Posterior cingulate gyrus (tissue), 11 donors: ENCODE measurements around the gene ANKRD40.
"Not testable (repeated sequence)": the region's sequence is repeated elsewhere in the genome, so short reads cannot be mapped to it uniquely, and the experiment has no call there.

Experiments
- DNase-seq, 10 donors: peaks; one replicate each; pipeline versions ENCODE4 v3.0.0 to v3.0.0-alpha.2; 2020 to 2021; ENCODE audit warnings: mixed read lengths in 3 of 10
- intact Hi-C: fragments of 100-400 bp; cut with DNase I; formaldehyde crosslinking; loops from one replicate; pipeline ENCODE4 v1.15.1; 2023

The ANKRD40 gene

DNA sequence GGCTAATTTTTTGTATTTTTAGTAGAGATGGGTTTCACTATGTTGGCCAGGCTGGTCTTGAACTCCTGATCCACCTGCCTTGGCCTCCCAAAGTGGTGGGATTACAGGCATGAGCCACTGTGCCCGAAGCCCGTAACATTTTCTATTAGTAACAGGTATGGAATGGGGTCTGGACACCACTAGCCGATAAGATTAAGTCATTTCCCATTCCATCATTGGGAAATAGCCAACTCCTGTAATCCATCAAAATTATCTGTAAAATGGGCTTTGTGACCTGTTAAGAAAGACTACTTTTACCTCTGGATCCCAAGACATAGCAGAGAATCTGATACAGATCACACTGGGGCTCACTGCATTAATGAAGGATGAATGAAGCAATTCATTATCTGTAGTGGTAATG lies 7.8 kb upstream of the ANKRD40 start:
- DNase-seq, result no peak
- intact Hi-C loops, result no loop called here

DNA sequence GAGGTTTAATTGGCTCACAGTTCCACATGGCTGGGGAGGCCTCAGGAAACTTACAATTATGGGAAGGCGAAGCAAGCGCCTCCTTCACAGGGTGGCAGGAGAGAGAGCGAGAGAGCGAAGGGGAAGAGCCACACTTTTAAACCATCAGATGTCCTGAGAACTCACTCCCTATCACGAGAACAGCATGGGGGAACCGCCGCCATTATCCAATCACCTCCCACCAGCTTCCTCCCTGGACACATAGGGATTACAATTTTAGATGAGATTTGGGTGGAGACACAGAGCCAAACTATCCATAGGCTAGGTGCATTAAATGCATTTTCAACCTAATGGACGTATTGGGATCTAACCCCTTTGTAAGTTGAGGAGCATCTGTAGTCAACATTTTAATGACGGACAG lies 4.9 kb upstream of the ANKRD40 start:
- intact Hi-C loops, result no loop called here
- DNase-seq, result no peak

DNA sequence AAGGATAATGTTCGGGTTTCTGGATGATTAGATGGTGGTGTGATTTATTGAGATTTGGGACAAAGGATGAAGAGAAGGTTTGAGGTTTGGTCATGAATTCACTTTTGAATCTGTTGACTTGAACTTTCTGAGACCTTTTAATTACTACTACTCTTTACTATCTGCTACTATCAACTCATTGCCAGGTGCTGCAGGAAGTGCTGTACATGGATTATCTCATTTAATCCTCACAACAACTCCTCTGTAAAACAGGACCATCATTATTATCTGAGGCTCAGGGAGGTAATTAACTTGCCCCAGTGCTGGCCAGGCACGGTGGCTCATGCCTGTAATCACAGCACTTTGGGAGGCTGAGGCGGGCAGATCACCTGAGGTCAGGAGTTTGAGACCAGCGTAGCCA lies 2.9 kb upstream of the ANKRD40 start:
- intact Hi-C loops, result no loop called here
- DNase-seq, result no peak

DNA sequence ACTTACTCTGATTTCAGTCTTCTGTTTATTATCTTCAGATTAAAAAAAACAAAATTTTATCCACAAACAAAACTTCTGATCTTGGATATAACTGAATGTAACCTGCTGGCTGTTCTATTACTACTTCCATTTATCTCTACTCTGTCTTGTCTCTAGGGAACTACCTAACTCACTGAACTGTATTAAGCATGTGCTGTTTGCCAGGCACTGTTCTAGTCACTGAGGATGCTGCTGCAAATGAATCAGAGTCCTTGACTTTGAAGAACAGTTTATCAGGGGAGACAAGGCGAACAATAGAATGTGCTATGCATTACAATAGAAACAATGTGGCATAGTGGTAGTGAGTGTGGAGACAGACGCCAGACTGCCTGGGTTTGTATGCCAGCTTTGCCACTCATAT lies 2.3 kb upstream of the ANKRD40 start:
- DNase-seq, result no peak
- intact Hi-C loops, result no loop called here

DNA sequence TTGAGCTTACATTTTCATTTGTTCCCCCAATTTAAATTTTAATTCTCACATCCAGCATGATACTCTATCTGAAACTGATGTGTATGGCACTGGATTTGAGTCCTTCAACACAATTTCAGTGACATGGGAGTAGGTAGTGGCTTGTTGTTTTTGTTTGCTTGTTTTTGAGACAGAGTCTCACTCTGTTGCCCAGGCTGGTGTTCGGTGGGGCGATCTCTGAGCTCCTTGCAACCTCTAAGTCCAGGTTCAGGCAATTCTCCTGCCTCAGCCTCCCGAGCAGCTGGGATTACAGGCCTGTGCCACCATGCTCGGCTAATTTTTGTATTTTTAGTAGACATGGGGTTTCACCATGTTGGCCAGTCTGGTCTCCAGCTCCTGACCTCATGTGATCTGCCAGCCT lies 1.3 kb upstream of the ANKRD40 start:
- peak in 1 of 10 donors; percentile 69 for DNase-seq
- intact Hi-C loops, result not testable (repeated sequence)

DNA sequence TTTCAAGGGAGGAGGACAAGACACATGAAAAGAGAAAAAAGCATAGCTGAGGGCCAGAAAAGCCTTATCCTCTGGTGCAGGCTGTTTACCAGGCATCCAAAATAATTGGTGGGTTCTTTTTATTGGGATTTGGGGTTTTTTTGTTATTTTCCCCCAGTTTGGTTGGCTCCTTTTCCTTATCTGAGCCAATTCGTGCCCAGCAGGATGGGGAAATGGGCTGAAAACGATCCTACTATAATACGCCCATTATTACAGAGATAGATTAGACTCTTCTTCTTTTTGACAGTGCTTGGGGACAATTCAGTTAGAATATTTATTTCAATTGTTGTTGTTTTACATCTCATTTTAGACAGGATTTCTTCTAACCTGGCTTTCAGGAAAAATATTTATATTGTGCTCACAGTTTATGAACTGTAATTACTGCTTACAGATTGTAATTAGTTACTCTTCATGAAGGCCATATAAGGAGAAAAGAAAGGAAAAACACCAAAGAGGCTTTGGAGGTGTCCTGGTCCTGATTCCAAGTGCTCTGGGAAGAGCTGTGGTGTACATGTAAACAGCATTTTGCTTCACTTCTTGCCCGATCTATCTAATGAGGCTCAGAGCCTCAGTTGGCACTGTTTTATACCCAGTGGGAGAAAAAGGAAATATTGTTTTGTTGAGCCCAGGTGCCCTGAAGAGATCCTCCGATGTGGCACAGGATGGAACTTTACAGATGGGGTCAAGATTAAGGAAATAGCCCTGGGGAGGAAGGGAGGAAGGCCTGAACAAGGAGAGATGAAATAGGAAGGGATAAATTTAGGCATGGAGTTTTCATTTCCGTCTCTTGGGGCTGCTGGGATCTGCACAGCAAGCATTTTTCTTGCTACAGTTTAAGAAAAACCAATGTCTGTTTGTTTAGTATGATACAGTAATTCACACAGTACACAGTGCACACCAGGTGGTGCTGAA lies 611 bp upstream of the ANKRD40 start:
- DNase-seq, result no peak
- intact Hi-C loops, result no loop called here

DNA sequence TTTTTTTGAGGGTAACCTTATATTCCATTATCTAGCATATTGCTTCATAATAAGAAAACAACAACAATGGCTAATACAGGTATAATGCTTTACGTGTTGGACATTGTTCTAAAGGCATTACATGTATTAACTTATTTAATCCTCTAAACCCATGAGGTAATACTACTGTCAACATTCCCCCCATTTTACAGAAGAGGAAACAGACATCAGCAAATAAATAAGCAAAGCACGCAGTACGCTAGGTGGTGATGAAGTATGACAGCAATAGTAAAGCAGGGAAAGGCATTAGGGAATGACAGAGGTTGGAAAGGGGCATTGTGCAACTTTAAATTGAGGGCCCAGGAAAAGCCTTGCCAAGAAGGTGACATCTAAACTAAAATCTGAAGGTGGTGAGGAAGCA lies 4.6 kb downstream of the ANKRD40 start:
- intact Hi-C loops, result no loop called here
- no peak for DNase-seq

DNA sequence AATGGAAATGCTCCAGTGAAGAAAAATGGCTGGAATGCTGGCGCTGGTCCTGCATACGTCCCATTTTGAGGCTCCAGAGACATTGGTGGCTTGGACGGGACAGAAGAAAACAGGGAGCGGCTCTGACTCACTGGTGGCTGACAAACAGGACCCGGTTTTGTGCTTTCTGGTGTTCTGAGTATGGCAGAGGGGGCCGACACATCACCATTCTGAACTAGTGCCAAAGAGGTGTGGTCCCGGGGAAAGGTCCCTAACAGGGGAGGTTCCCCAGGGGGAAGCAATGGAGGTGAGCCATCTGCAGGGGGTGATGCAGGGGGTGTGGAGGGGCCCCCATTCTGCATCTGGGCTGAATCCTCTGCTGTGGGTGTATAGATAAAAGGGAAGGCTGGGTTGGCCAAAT lies 8.3 kb downstream of the ANKRD40 start:
- peak in 1 of 10 donors; percentile 49 for DNase-seq
- intact Hi-C loops, result loop anchor here (5.0 kb wide), 2 partner anchors 72 to 217 kb away; no protein-coding TSS in a partner anchor

DNA sequence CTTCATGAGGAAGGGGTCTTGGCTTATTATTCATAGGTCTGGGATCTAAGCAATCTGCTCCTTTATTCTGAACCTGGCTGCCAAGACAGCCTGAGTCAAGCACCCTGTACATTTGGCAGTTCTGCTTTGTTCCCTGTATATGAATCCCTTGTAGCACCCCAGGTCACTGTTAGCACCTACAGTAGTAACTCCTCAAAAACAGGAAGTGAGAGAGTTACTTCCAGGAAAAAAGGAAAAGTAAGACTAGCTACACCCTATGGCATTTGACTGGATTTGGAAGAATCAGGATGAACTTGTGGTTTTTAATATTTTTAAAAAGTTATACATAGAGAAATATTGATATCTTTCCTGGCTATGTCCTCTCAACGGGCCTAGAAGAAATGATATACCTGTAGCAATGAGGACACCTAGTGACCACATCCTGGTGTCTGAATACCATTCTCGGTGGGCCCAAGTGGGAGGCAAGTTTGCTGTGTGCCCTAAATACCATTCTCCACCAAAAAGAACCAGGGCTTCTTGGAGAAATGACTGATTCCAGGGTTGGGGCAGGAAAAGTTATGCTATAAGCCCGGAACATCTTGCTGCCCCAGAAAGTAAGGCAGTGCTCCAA lies 9.9 kb downstream of the ANKRD40 start:
- no peak for DNase-seq
- intact Hi-C loops, result loop anchor here (5.0 kb wide), 2 partner anchors 70 to 215 kb away; no protein-coding TSS in a partner anchor

DNA sequence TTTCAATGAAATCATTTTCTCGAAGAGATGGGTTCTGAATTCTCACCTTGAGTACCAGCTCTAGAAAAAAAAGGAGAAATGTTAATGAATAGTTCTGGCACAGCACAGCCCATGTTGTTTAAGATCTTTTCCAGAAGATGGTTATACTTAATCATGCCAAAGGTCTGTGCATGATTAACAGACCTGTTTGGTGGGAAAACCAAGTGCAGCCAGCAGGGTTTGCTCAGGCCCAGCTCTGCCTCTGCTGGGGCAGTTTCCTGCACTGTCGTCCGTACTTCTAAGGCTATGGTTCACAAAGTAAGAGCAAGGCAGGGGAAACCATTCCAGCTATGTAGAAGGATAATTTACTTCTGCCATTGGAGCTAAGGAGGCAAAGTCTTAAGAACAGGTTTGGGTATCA lies 10.7 kb downstream of the ANKRD40 start:
- intact Hi-C loops, result loop anchor here (5.0 kb wide), 2 partner anchors 70 to 215 kb away; no protein-coding TSS in a partner anchor
- no peak for DNase-seq

DNA sequence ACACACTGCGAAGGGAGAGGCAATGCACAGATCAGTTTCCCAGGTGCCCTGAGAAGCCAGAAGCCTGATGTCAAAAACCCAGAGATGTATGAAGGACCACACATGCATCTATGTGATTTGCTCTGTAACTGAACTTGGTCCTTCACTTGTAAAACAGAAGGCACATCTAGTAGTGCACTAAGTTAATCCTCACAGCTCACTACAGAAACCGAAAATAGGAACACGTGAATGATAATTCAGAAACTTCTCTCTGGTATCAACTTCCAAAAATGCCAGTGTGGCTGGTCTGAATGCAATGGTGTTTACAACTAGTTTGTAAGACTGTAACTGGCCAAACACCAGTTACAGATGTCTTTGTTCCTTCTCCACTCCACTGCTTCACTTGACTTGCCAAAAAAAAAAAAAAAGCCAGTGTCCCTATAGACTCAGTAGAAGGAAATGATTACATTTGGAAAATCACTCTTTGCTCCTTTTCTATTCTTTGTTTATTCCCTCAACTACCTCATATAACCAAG lies 11.3 kb downstream of the ANKRD40 start:
- no peak for DNase-seq
- intact Hi-C loops, result loop anchor here (5.0 kb wide), 2 partner anchors 69 to 214 kb away; no protein-coding TSS in a partner anchor

DNA sequence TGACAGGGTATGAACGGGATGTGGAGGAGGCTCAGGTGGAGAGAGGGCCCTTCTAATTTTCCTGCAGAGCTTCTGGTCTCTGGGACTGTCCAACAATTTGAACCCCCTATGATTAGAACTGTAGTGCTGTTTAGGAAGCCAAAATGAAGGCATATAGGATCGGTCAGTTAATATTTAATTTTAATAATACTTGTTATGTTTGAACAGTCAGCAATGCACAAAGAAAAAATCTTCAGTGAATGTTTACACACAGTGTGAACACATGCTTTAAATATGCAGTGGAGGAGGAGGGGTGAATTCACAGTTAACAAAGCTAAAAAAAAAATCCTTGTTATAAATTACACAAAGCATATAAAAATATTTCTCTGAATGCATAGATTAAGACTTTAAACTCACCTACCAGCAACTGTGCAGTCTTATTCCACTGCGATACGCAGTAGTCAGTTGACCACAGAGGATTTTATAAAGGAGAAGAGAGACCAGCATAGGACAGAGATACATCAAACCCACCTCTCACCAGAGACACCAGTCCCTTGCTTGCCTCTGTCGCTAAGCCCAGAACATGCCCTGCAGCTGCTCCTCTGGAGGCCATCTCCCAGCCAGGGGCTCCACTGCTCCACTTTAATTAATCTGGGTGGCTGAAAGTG lies 14.6 kb downstream of the ANKRD40 start:
- no peak for DNase-seq
- intact Hi-C loops, result no loop called here

DNA sequence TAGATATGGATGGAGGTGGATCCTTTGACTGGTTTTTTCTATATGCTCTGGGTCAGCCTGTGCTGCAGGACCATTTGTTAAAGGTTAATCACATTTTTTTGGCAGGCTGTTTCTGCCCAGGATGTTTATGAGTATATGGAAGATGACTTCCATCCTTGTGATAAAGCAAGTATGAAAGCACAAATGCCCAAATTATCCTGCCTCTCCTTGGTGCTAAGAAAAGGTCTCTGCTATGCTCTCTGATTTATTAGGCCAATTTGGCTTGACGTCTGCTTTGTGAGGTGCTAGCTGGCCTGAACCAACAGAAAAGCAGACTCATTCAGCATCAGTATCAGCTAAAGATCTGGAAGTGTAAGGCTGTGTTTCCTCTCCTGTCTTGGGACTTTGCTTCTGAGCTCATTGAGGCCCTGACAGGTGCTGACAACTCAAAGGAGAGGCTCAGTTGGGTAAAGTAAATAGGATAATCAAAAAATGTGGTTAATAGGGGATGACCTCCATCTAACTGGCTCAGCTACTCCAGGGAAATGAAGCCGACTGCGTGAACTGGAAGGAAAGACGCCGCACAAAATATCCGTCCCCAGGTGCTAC lies 15.2 kb downstream of the ANKRD40 start:
- intact Hi-C loops, result no loop called here

DNA sequence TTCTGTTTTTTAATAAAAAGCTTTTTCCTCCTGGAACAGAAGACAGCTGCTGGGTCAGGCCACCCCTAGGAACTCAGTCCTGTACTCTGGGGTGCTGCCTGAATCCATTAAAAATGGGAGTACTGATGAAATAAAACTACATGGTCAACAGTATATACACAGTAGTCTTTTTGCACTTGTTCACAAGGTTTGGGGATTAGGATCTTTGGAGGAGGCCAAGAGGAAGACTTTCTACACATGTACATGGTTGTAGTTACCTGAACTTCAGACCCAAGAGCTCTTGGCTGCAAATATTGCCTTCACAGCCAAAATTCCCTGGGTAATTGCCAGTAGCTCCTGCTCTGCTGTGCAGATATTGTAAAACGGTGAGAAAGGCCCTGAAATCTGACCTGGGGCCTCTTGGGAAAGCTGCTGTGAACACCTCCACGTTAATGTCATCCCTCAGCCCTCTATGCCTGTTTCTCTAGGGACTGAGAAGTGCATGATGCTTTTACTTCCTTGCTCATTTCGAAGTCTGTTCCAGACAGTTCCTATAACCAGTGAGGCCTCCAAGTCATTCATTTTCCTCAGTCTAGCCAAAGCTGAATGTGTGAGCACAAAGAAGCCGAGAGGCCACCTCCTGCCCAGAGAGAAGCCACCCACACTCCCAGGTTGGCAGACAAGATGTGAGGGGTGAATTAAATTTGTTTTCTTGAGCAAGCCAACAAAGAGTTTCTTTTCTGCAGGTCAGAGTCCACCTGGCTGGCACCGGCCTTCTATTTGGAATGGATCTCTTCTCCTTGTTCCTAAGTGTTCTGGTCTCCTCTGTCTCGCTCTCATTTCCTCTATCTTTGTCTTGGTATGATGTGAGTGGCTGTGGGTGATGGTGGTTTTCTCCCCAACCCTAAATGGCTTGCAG lies 15.9 kb downstream of the ANKRD40 start:
- DNase-seq, result peak in 1 of 10 donors; percentile 9
- intact Hi-C loops, result no loop called here

More for the DNA sequence above, 15.2 kb downstream of the ANKRD40 start:
- no peak for DNase-seq

DNA sequence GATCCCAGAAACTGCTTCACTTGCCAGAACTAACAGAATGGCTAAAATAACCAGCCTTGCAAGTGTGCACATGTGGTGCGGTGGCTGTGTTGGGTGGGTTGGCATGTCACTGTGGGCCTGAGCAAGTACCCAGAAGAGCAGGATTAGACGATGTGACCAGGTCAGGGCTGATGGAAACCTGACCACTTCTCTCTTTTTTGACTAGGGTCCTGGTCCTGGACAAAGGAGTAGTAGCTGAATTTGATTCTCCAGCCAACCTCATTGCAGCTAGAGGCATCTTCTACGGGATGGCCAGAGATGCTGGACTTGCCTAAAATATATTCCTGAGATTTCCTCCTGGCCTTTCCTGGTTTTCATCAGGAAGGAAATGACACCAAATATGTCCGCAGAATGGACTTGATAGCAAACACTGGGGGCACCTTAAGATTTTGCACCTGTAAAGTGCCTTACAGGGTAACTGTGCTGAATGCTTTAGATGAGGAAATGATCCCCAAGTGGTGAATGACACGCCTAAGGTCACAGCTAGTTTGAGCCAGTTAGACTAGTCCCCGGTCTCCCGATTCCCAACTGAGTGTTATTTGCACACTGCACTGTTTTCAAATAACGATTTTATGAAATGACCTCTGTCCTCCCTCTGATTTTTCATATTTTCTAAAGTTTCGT lies 16.7 kb downstream of the ANKRD40 start:
- DNase-seq, result no peak
- intact Hi-C loops, result no loop called here

DNA sequence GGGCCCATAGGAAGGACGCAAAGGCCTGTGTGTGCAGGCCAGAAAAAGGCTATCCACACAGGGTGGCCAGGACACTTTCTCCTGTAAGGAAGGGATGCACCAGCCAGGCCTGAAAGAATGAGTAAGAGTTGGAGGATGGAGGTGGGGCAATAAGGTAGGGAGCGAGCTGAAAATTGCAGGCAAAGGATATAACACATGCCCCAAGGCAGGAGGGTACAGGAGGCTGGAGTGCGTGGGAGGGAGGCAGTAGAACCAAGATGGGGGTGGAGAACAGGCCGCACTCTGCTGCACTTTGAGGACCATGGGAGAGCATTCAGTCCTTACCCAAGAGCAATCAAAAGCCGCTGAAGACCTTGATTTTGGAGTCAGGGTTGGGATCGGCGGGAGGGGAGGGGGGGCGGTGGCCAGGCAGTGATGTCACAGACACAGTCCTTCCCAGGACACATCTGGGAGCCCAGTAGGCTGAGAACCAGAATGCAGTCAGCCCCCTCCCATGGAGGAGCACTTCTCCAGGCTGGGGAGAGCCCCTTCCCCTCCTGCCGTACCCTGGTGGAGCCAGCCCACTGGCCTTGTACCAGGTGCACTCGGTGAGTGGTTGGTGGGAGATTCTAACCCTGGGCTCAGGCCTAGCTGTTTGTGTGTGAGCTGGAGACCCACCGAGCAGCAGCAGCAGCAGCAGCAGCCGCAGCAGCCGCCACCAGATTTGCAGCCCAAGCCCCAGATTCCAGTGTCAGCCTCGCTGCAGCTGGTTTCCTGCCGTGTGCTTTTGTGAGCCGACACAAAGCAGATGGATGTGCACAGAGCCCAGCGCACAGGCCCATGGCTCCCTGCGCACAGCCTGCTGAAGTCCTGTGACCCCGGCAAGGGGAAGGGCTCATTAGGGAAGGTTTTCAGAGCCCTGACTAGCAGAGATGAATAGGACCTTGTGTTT lies 17.5 kb downstream of the ANKRD40 start:
- intact Hi-C loops, result no loop called here
- DNase-seq, result peak in 9 of 10 donors; percentile 31 to 92 (median 49)

DNA sequence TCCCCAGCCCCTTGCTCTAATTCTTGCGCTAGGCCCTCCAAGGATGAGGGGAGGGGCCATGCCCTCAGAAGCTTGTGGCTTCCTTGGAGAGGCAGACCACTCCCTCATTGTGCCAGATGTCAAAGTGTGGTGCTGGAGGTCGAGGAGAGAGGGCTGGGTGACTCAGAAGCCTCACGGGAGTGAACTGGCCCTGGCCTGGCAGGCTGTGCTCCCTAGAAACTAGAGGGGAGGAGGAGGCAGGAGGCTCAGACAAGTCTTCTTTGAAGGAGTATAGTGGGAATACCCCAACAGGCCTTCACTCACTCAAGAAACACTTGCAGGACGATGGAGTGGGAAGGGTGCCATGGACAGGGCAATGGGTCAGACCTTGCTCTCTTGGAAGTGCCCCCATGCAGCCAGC lies 18.5 kb downstream of the ANKRD40 start:
- intact Hi-C loops, result no loop called here
- DNase-seq, result no peak

DNA sequence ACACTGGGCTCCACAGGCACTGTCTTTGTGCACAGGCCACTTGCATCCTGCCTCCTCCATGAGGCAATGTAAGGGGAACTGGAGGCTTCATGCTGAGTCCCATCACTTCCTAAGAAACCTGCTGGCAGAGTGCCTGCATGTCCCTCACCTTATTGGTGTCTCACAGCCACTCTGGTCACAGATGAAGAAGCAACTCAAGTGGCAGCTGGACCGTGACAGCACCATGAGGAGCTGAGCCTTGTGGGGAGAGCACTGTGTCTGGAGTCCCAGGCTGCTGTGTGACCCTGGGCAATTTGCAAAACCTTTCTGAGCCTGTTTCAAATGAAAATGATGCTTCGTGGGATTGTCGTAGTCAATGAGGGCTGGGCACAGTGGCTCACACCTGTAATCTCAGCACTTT lies 19.5 kb downstream of the ANKRD40 start:
- DNase-seq, result no peak
- intact Hi-C loops, result no loop called here
